WTC11 (cell line): ENCODE results near the gene CAMK1. TPM values are rescaled to one million over a fixed set of nuclear protein-coding genes. Genes with fewer than 3 reads are reported as not detected.

ENCODE experiments used
- ATAC-seq: fragments of 200-7000 bp; cut with Tn5 transposase; 2 replicates; pipeline ENCODE4 v1.10.0; 2021; ENCODE audit warnings: mild to moderate bottlenecking, moderate library complexity
- CTCF ChIA-PET: fragments of 300-600 bp; sonication (Branson Sonifier 250); formaldehyde crosslinking; loops from one replicate; lab custom pipeline; 2021; ENCODE audit warnings: antibody characterized with exemption; lab: Charles Lee
- POLR2A ChIA-PET: fragments of 350-600 bp; sonication (Branson Sonifier 250); formaldehyde crosslinking; loops from one replicate; lab custom pipeline; 2021; ENCODE audit warnings: antibody characterized with exemption; lab: Charles Lee
- DNase-seq: peaks from one replicate; pipeline ENCODE4 v3.0.0; 2021; ENCODE audit warnings: low spot score
- H3K27ac Mint-ChIP-seq: 2 replicates; pipeline ENCODE4 v1.8.0; 2021; ENCODE audit warnings: mixed read lengths
- H3K27me3 Mint-ChIP-seq: 2 replicates; pipeline ENCODE4 v1.8.0; 2021; ENCODE audit warnings: low read depth, mild to moderate bottlenecking, moderate library complexity, mixed read lengths
- H3K36me3 Mint-ChIP-seq: 2 replicates; pipeline ENCODE4 v1.8.0; 2021; ENCODE audit warnings: mixed read lengths
- H3K4me1 Mint-ChIP-seq: 2 replicates; pipeline ENCODE4 v1.8.0; 2022; ENCODE audit warnings: mixed read lengths
- H3K4me3 Mint-ChIP-seq: 2 replicates; pipeline ENCODE4 v1.8.0; 2021; ENCODE audit warnings: mild to moderate bottlenecking, moderate library complexity, mixed read lengths
- H3K9me3 Mint-ChIP-seq: 2 replicates; pipeline ENCODE4 v1.8.0; 2021; ENCODE audit warnings: mixed read lengths
- AFF4 ChIP-seq: sonication (generic); formaldehyde crosslinking; IDR thresholded peaks from 2 replicates; pipeline ENCODE4 v1.8.1; 2023; ENCODE audit warnings: mild to moderate bottlenecking, missing genetic modification reagents, borderline replicate concordance
- ARID4B ChIP-seq: sonication (generic); formaldehyde crosslinking; IDR thresholded peaks from 2 replicates; pipeline ENCODE4 v1.8.0; 2023; ENCODE audit warnings: missing genetic modification reagents, mild to moderate bottlenecking, borderline replicate concordance
- GTF2I ChIP-seq: fragments of 250-450 bp; sonication (Bioruptor Pico); conservative IDR thresholded peaks from 2 replicates; pipeline ENCODE4 v1.4.0; 2021; ENCODE audit warnings: mild to moderate bottlenecking
- HMGA2 ChIP-seq: fragments of 250-450 bp; sonication (Bioruptor Pico); IDR thresholded peaks from 2 replicates; pipeline ENCODE4 v1.4.0; 2021; ENCODE audit warnings: mild to moderate bottlenecking, moderate library complexity
- NR2C2 ChIP-seq: sonication (generic); formaldehyde crosslinking; IDR thresholded peaks from 2 replicates; pipeline ENCODE4 v1.8.0; 2022; ENCODE audit warnings: mild to moderate bottlenecking, missing genetic modification reagents
- TCF7 ChIP-seq: sonication (generic); formaldehyde crosslinking; IDR thresholded peaks from 2 replicates; pipeline ENCODE4 v1.8.0; 2022; ENCODE audit warnings: mild to moderate bottlenecking, low read depth, missing genetic modification reagents, moderate library complexity
- TP53 ChIP-seq: sonication (generic); formaldehyde crosslinking; IDR thresholded peaks from 2 replicates; pipeline ENCODE4 v1.8.1; 2023; ENCODE audit warnings: mild to moderate bottlenecking, missing genetic modification reagents
- ZNF138 ChIP-seq: sonication (generic); formaldehyde crosslinking; conservative IDR thresholded peaks from 2 replicates; pipeline ENCODE4 v1.8.1; 2022; ENCODE audit warnings: mild to moderate bottlenecking, moderate library complexity, missing genetic modification reagents
- ZNF281 ChIP-seq: sonication (generic); formaldehyde crosslinking; IDR thresholded peaks from 2 replicates; pipeline ENCODE4 v1.8.0; 2023; ENCODE audit warnings: mild to moderate bottlenecking, missing genetic modification reagents
- ZNF396 ChIP-seq: fragments of 250-450 bp; sonication (Bioruptor Pico); IDR thresholded peaks from 2 replicates; pipeline ENCODE4 v1.8.0; 2021; ENCODE audit warnings: mild to moderate bottlenecking, moderate library complexity, borderline replicate concordance
- ZNF416 ChIP-seq: fragments of 250-450 bp; sonication (Bioruptor Pico); IDR thresholded peaks from 2 replicates; pipeline ENCODE4 v1.9.0; 2021; ENCODE audit warnings: mild to moderate bottlenecking, inconsistent platforms
- total RNA-seq: library from RNA; stranded (reverse); gene quantifications from 3 replicates; pipeline ENCODE4 v1.2.3, GENCODE V29; 2021
- TF ChIP-seq, protein P1 (sequence below): sonication (generic); formaldehyde crosslinking; IDR thresholded peaks from 2 replicates; pipeline ENCODE4 v1.8.1; 2023; ENCODE audit warnings: mild to moderate bottlenecking, missing genetic modification reagents, moderate library complexity
- TF ChIP-seq, protein P2 (sequence below): sonication (generic); formaldehyde crosslinking; IDR thresholded peaks from 2 replicates; pipeline ENCODE4 v1.8.0; 2022; ENCODE audit warnings: missing genetic modification reagents
- TF ChIP-seq, protein P3 (sequence below): sonication (generic); formaldehyde crosslinking; IDR thresholded peaks from 2 replicates; pipeline ENCODE4 v1.8.0; 2022; ENCODE audit warnings: mild to moderate bottlenecking, missing genetic modification reagents
- TF ChIP-seq, protein P4 (sequence below): sonication (generic); formaldehyde crosslinking; IDR thresholded peaks from 2 replicates; pipeline ENCODE4 v1.8.1; 2023; ENCODE audit warnings: mild to moderate bottlenecking, missing genetic modification reagents

Gene CAMK1
- total RNA-seq, 1 experiment from 2014 or later, result 3.1 TPM

- TF ChIP-seq AFF4 (no peak), GTF2I (peak; percentile 3; the same call in 1 of the 2 replicates), ZNF281 (CRISPR knock-in tag) (no peak), HMGA2 (CRISPR knock-in tag) (no peak), NR2C2 (CRISPR knock-in tag) (no peak), TCF7 (no peak), ZNF138 (CRISPR knock-in tag) (no peak)
- TF ChIP-seq, protein P1, sequence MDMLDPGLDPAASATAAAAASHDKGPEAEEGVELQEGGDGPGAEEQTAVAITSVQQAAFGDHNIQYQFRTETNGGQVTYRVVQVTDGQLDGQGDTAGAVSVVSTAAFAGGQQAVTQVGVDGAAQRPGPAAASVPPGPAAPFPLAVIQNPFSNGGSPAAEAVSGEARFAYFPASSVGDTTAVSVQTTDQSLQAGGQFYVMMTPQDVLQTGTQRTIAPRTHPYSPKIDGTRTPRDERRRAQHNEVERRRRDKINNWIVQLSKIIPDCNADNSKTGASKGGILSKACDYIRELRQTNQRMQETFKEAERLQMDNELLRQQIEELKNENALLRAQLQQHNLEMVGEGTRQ (CRISPR knock-in tag), result peak; percentile 81
- TF ChIP-seq, protein P2, sequence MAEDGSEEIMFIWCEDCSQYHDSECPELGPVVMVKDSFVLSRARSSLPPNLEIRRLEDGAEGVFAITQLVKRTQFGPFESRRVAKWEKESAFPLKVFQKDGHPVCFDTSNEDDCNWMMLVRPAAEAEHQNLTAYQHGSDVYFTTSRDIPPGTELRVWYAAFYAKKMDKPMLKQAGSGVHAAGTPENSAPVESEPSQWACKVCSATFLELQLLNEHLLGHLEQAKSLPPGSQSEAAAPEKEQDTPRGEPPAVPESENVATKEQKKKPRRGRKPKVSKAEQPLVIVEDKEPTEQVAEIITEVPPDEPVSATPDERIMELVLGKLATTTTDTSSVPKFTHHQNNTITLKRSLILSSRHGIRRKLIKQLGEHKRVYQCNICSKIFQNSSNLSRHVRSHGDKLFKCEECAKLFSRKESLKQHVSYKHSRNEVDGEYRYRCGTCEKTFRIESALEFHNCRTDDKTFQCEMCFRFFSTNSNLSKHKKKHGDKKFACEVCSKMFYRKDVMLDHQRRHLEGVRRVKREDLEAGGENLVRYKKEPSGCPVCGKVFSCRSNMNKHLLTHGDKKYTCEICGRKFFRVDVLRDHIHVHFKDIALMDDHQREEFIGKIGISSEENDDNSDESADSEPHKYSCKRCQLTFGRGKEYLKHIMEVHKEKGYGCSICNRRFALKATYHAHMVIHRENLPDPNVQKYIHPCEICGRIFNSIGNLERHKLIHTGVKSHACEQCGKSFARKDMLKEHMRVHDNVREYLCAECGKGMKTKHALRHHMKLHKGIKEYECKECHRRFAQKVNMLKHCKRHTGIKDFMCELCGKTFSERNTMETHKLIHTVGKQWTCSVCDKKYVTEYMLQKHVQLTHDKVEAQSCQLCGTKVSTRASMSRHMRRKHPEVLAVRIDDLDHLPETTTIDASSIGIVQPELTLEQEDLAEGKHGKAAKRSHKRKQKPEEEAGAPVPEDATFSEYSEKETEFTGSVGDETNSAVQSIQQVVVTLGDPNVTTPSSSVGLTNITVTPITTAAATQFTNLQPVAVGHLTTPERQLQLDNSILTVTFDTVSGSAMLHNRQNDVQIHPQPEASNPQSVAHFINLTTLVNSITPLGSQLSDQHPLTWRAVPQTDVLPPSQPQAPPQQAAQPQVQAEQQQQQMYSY (CRISPR knock-in tag), result no peak
- TF ChIP-seq, protein P3, sequence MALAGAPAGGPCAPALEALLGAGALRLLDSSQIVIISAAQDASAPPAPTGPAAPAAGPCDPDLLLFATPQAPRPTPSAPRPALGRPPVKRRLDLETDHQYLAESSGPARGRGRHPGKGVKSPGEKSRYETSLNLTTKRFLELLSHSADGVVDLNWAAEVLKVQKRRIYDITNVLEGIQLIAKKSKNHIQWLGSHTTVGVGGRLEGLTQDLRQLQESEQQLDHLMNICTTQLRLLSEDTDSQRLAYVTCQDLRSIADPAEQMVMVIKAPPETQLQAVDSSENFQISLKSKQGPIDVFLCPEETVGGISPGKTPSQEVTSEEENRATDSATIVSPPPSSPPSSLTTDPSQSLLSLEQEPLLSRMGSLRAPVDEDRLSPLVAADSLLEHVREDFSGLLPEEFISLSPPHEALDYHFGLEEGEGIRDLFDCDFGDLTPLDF (CRISPR knock-in tag), result no peak
These were observed 597 bp upstream of the CAMK1 start (continued) for GRCh38 chr3:9770276-9770812.

DNA sequence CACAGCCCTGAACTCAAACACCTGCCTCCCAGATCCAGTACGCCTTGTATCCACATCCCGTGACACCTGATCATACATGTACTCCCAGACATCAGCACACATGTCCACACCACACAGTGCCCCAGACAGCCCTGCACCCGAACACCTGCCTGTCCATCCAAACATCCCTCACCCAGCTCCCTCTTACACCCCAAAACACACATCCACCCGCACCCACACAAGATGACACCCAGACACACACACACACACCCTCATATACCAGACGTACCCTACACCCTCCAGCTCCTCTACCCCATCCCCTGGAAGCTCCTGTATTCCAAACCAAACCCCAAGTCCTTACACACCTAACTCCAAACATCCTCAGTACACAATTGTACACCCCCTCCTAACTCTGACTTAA is 735 bp downstream of the CAMK1 start:
- DNase-seq (no peak), ATAC-seq (no peak)
- Mint-ChIP-seq H3K4me1 (peaks cover 15% of the 10 kb centered on the region), H3K4me3 (peak overlapping the region; percentile 61), H3K9me3 (no peaks in the 10 kb centered on the region), H3K27ac (no peak overlapping the region), H3K27me3 (peaks cover 76% of the 10 kb centered on the region), H3K36me3 (no peaks in the 10 kb centered on the region)
- ChIA-PET CTCF (interaction anchor here (1.2 to 2.8 kb wide), 3 partner anchors 13 to 177 kb away, joined by 3 to 13 read pairs (median 3); no protein-coding TSS in a partner anchor), POLR2A (interaction anchor here (1.4 to 1.5 kb wide), 2 partner anchors 19 to 24 kb away, joined by 3 to 8 read pairs; partner anchors contain the start of genes ARPC4 and OGG1)
- TF ChIP-seq, protein P4, sequence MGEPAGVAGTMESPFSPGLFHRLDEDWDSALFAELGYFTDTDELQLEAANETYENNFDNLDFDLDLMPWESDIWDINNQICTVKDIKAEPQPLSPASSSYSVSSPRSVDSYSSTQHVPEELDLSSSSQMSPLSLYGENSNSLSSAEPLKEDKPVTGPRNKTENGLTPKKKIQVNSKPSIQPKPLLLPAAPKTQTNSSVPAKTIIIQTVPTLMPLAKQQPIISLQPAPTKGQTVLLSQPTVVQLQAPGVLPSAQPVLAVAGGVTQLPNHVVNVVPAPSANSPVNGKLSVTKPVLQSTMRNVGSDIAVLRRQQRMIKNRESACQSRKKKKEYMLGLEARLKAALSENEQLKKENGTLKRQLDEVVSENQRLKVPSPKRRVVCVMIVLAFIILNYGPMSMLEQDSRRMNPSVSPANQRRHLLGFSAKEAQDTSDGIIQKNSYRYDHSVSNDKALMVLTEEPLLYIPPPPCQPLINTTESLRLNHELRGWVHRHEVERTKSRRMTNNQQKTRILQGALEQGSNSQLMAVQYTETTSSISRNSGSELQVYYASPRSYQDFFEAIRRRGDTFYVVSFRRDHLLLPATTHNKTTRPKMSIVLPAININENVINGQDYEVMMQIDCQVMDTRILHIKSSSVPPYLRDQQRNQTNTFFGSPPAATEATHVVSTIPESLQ, result no peak
- TF ChIP-seq ARID4B (CRISPR knock-in tag) (no peak), ZNF416 (CRISPR knock-in tag) (no peak), ZNF396 (CRISPR knock-in tag) (no peak), TP53 (CRISPR knock-in tag) (no peak)
